ENCODE results near the gene NIFK.

DNA sequence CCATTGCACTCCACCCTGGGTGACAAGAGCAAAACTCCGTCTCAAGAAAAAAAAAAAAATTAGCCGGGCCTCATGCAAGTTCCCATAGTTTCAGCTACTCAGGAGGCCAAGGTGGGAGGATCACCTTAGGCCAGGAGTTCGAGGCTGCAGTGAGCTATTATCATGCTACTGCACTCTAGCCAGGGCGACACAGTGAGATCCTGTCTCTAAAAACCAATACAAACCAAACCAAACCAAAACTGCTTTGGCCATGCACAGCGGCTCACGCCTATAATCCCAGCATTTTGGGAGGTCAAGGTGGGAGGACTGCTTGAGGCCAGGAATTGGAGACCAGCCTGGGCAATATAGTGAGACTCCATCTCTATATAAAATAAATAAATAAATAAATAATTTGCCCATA lies 19.1 kb downstream of the NIFK start:
- no peak for TF ChIP-seq EZH2phosphoT487 (IDR thresholded peaks at IDR 0.05; ENCODE audit: insufficient read depth, low read depth)
- no peak for TF ChIP-seq EZH2 (IDR thresholded peaks at IDR 0.05; ENCODE audit: insufficient read depth, poor library complexity, severe bottlenecking)

All from GM23248 (cell line).